Small intestine (tissue), 7 donors: ENCODE results near the gene OSGEP. TPM values are rescaled to one million over a fixed set of nuclear protein-coding genes. Genes with fewer than 3 reads are reported as not detected.

ENCODE experiments used
- DNase-seq, 2 donors: peaks; one replicate each; pipeline versions ENCODE4 v3.0.0 to v3.0.0-alpha.2; 2013
- FAIRE-seq: peaks from 2 replicates; lab custom pipeline; 2012; peaks lifted over from hg19 to GRCh38; lab: Jason Lieb, UNC
- H3K27ac ChIP-seq, 3 donors: one replicate each; pipeline ENCODE4 v1.5.1; 2013; ENCODE audit warnings: low read length in 2 of 3, mild to moderate bottlenecking in 2 of 3, control low read depth in 1 of 3, inconsistent platforms in 1 of 3, low read depth in 1 of 3, moderate library complexity in 1 of 3
- H3K27me3 ChIP-seq, 3 donors: one replicate each; pipeline ENCODE4 v1.6.1; 2013; ENCODE audit warnings: low read length in 3 of 3, inconsistent platforms in 1 of 3; ENCODE audit not compliant: control insufficient read depth in 3 of 3, insufficient read depth in 3 of 3
- H3K36me3 ChIP-seq, 3 donors: one replicate each; pipeline ENCODE4 v1.6.1; 2013; ENCODE audit warnings: low read length in 3 of 3, inconsistent platforms in 1 of 3, low read depth in 1 of 3, mild to moderate bottlenecking in 1 of 3, moderate library complexity in 1 of 3; ENCODE audit not compliant: control insufficient read depth in 3 of 3, insufficient read depth in 2 of 3
- H3K4me1 ChIP-seq, 3 donors: one replicate each; pipeline ENCODE4 v1.6.1; 2013; ENCODE audit warnings: low read length in 2 of 3, inconsistent platforms in 1 of 3, low read depth in 1 of 3, mild to moderate bottlenecking in 1 of 3, moderate library complexity in 1 of 3; ENCODE audit not compliant: control insufficient read depth in 3 of 3, insufficient read depth in 2 of 3
- H3K4me3 ChIP-seq, 3 donors: one replicate each; pipeline ENCODE4 v1.5.1; 2013; ENCODE audit warnings: low read length in 3 of 3, control low read depth in 1 of 3, inconsistent platforms in 1 of 3, low read depth in 1 of 3, mild to moderate bottlenecking in 1 of 3, moderate library complexity in 1 of 3
- H3K9me3 ChIP-seq, 2 donors: one replicate each; pipeline ENCODE4 v1.6.1; 2013; ENCODE audit warnings: low read depth in 1 of 2, low read length in 1 of 2; ENCODE audit not compliant: control insufficient read depth in 2 of 2, insufficient read depth in 1 of 2
- WGBS, 3 donors: extraction: QIAGEN DNeasy Blood & Tissue Kit; methylation state at CpG; one replicate each; pipeline ENCODE4 v1.1.7; 2013; 5-methylcytosine and 5-hydroxymethylcytosine counted together
- polyA plus RNA-seq, 4 donors: library from polyadenylated mRNA; stranded (reverse) in 3 of 4; unstranded in 1 of 4; fragments of 200-250 nt in 3 of 4; fragments of 120-200 nt in 1 of 4; gene quantifications; one replicate each; pipeline versions ENCODE4 v1.2.1 to v1.2.3, GENCODE V29; 2013
- donor health status: healthy with polysubstance abuse.
- donor health status: control.
- donor health status: control.
- donor health status: Bipolar disorder and iron deficiency.
- donor health status: healthy.

Gene OSGEP
- polyA plus RNA-seq, 4 donors, result 38.6 to 59.1 (median 45.8) TPM

- peaks cover 16 to 42% (median 25%) of the 10 kb centered on the region in 3 donors for H3K36me3 ChIP-seq
- H3K4me1 ChIP-seq, result peaks cover 2 to 8% (median 4%) of the 10 kb centered on the region in 3 donors
- FAIRE-seq, result no peak
- no peak for DNase-seq
- H3K4me3 ChIP-seq, result no peak overlapping the region
- H3K9me3 ChIP-seq, result no peaks in the 10 kb centered on the region
- 75 to 85% (median 82%) methylated on average over 2 of the region's 2 CpGs for WGBS, 3 donors
- no peaks in the 10 kb centered on the region for H3K27me3 ChIP-seq
- no peak overlapping the region for H3K27ac ChIP-seq
Observed at GRCh38 chr14:20478894-20479293, 24.3 kb upstream of the OSGEP start.

DNA sequence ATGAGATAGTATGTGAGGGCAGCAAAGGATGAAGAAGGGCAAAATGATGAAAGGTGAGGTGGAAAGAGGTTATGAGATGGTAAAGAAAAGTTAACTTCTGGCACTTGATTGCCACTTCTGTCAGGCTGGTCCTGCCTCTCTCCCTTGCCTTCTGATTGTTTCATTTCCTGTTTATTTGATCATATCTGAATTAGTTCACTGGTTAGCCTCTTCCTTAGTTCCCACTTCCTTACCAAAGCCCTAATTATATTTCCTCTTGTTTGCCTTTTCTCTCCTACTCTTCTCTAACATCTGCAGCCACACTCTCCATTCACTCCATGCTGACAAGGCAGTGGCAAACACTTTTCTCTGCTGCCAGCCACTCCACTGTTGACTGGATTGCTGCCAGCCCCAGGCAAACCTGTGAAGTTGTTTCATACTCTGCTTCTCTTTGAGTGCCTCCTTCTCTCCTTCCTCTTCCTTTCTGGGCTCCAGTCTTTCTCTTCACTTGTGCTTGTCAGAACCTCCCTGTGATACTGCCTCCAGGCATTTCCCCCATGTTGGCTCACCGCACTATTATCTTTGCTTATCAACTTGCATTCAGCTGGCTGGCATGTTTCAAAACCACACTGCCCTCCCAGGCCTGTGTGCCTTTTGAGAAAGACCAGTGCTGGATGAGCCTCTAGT, 22.7 kb upstream of the OSGEP start:
- DNase-seq (no peak), FAIRE-seq (no peak)
- peaks cover 2 to 19% (median 2%) of the 10 kb centered on the region in 3 donors for H3K4me1 ChIP-seq
- 18 to 36% (median 24%) methylated on average over 1 of the region's 1 CpG for WGBS, 3 donors
- peak overlapping the region in 2 of 3 donors; percentile 50 to 62 for H3K27ac ChIP-seq
- no peak overlapping the region for H3K4me3 ChIP-seq
- no peaks in the 10 kb centered on the region for H3K27me3 ChIP-seq
- no peaks in the 10 kb centered on the region for H3K9me3 ChIP-seq
- peaks cover 20 to 49% (median 27%) of the 10 kb centered on the region in 3 donors for H3K36me3 ChIP-seq

DNA sequence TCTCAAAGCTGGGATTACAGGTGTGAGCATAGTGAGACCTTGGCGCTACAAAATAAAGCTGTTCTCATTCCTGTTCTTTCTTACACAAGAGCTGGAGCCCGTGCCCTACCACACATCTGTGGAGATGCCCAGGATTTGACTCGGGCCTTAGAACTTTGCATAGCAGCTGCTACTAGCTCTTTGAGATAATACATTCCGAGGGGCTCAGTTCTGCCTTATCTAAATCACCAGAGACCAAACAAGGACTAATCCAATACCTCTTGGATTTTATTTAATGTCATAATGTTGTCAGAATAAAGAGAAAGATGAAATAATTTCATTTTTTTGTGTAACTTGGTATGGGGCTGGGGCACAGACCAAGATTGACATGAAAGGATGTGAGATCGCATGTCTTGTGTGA, 22.2 kb upstream of the OSGEP start:
- peak overlapping the region in 1 of 3 donors; percentile 62 for H3K27ac ChIP-seq
- WGBS, 3 donors, result 79 to 83% (median 82%) methylated on average over 5 of the region's 5 CpGs
- FAIRE-seq (no peak), DNase-seq (no peak)
- H3K4me1 ChIP-seq, result peaks cover 5 to 25% (median 6%) of the 10 kb centered on the region in 3 donors
- no peak overlapping the region for H3K4me3 ChIP-seq
- peaks cover 20 to 51% (median 27%) of the 10 kb centered on the region in 3 donors for H3K36me3 ChIP-seq
- H3K9me3 ChIP-seq, result no peaks in the 10 kb centered on the region
- H3K27me3 ChIP-seq, result no peaks in the 10 kb centered on the region

- Histone ChIP-seq H3K4me3 (peak overlapping the region in 2 of 3 donors; percentile 88 to 98), H3K36me3 (peaks cover 16 to 44% (median 27%) of the 10 kb centered on the region in 3 donors), H3K27me3 (no peaks in the 10 kb centered on the region), H3K4me1 (peaks cover 7 to 30% (median 16%) of the 10 kb centered on the region in 3 donors), H3K27ac (peak overlapping the region in 2 of 3 donors; percentile 47 to 98), H3K9me3 (no peaks in the 10 kb centered on the region)
- 27 to 72% (median 47%) methylated on average over 2 of the region's 2 CpGs for WGBS, 3 donors
- FAIRE-seq, result no peak
- peak; percentile 50 to 78 for DNase-seq
Observed at GRCh38 chr14:20472536-20473169, 18.0 kb upstream of the OSGEP start.

GRCh38 chr14:20470603-20470901, 15.9 kb upstream of the OSGEP start:
- Histone ChIP-seq H3K9me3 (no peaks in the 10 kb centered on the region), H3K36me3 (peaks cover 11 to 23% (median 16%) of the 10 kb centered on the region in 3 donors), H3K4me1 (peaks cover 5 to 39% (median 14%) of the 10 kb centered on the region in 3 donors), H3K27ac (peak overlapping the region; percentile 85 to 98 (median 88)), H3K27me3 (no peaks in the 10 kb centered on the region), H3K4me3 (peak overlapping the region; percentile 72 to 98 (median 88))
- DNase-seq (peak in 1 of 2 donors; percentile 59), FAIRE-seq (no peak)
- 0 to 3% (median 0%) methylated on average over 2 of the region's 2 CpGs for WGBS, 3 donors

DNA sequence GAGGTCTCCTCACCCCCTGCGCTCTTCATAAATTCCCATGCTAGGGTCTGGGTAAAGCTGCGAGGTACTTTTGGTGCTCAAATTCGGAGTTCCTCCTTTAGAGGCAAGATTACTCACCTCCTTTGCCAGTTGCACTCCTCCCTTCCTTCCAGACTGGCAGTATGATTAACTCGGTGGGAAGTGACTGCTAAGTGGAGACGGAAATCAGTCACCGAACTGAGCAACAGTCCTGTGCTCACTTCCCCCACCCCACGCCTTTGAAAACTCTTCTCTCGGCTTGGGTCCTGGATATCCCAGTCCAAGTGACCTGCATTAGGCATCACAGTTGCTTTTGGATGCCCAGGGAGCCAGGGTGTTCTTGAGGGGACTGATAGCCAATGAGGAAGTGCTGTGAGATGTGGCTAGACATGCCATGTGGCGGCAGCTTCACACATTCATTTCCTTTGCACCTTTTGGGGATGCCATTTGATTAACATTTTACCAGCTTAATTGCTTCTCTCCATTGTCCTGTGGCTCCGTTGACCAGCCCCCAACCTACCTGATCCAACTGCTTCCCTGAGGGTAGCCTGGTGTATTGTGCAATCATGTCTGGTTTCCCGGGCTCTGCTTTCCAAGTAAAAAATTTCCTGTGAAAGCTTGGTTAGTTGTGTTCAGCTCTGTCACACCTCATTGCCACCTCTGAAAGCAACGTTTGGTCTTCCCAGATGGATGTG, 15.4 kb upstream of the OSGEP start:
- peaks cover 9 to 18% (median 11%) of the 10 kb centered on the region in 3 donors for H3K36me3 ChIP-seq
- peaks cover 5 to 42% (median 14%) of the 10 kb centered on the region in 3 donors for H3K4me1 ChIP-seq
- FAIRE-seq (no peak), DNase-seq (peak; percentile 72 to 77)
- H3K27me3 ChIP-seq, result no peaks in the 10 kb centered on the region
- 0 to 2% (median 1%) methylated on average over 12 of the region's 12 CpGs for WGBS, 3 donors
- H3K4me3 ChIP-seq, result peak overlapping the region; percentile 72 to 98 (median 88)
- H3K27ac ChIP-seq, result peak overlapping the region; percentile 85 to 98 (median 88)
- H3K9me3 ChIP-seq, result no peaks in the 10 kb centered on the region

DNA sequence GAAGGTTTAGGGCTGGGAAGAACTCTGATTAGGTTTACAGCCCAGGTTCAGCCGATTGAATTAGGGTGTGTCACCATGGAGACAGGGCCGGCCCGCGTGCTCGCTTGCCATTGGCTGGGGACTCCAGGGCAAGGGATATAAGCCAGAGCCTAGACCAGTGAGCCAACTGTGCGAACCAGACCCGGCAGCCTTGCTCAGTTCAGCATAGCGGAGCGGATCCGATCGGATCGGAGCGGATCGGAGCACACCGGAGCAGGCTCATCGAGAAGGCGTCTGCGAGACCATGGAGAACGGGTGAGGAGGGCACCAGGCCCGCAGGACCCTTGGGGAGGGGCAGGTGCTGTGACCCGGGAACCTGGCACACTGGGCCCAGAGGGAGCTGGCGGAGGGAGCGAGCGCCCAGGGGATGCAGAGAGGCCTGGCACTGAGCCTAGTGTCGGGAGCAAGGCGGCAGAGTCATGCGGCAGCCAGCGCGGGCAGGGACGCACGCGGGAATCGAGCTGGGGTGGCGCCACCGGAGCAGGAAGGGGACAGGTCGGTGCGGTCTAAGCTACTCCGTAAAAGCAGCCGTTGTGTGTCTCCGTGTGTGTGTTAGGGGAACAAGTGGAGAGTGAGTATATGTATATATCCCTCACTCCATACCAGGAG, 14.8 kb upstream of the OSGEP start, which contains the start of gene PNP:
Gene PNP (plus strand): TSS at position 165 of the 648 bp plus-strand sequence. CDS start 119 bp downstream, at position 284.
- Histone ChIP-seq H3K4me1 (peaks cover 5 to 38% (median 14%) of the 10 kb centered on the region in 3 donors), H3K27ac (peak within 1 kb of the TSS; percentile 85 to 98 (median 88)), H3K9me3 (no peaks in the 10 kb centered on the region), H3K36me3 (peaks cover 5 to 11% (median 5%) of the 10 kb centered on the region in 3 donors), H3K4me3 (peak within 1 kb of the TSS; percentile 72 to 98 (median 88)), H3K27me3 (no peaks in the 10 kb centered on the region)
- WGBS, 3 donors, result 0% methylated on average over 40 of the region's 40 CpGs
- FAIRE-seq (no peak), DNase-seq (peak; percentile 96 to 98)
